ENCODE measurements around the gene CRYBA4.

The CRYBA4 gene

GRCh38 chr22:26584010-26584409 is 37.8 kb upstream of the CRYBA4 start:
- Histone ChIP-seq H3K36me3 (ENCODE audit: control insufficient read depth, insufficient read depth, low read length) (peaks cover 4% of the 10 kb centered on the region), H3K27ac (ENCODE audit: insufficient read depth, low read length, poor library complexity, severe bottlenecking) (no peak overlapping the region), H3K9me3 (ENCODE audit: control insufficient read depth, low read length) (no peaks in the 10 kb centered on the region), H3K27me3 (replicated peaks; ENCODE audit: control insufficient read depth, insufficient read depth, low read length, poor library complexity, severe bottlenecking) (no peaks in the 10 kb centered on the region), H3K4me3 (ENCODE audit: insufficient read depth, low read depth, low read length, poor library complexity, severe bottlenecking) (no peak overlapping the region), H3K4me1 (ENCODE audit: control insufficient read depth, insufficient read depth, low read length, poor library complexity, severe bottlenecking) (peaks cover 27% of the 10 kb centered on the region)
- no peak for DNase-seq

GRCh38 chr22:26585104-26585790 is 36.5 kb upstream of the CRYBA4 start:
- H3K36me3 ChIP-seq (ENCODE audit: control insufficient read depth, insufficient read depth, low read length) = peaks cover 4% of the 10 kb centered on the region
- no peak overlapping the region for H3K4me3 ChIP-seq (ENCODE audit: insufficient read depth, low read depth, low read length, poor library complexity, severe bottlenecking)
- H3K9me3 ChIP-seq (ENCODE audit: control insufficient read depth, low read length) = no peaks in the 10 kb centered on the region
- H3K4me1 ChIP-seq (ENCODE audit: control insufficient read depth, insufficient read depth, low read length, poor library complexity, severe bottlenecking) = peaks cover 19% of the 10 kb centered on the region
- H3K27ac ChIP-seq (ENCODE audit: insufficient read depth, low read length, poor library complexity, severe bottlenecking) = no peak overlapping the region
- no peaks in the 10 kb centered on the region for H3K27me3 ChIP-seq (replicated peaks; ENCODE audit: control insufficient read depth, insufficient read depth, low read length, poor library complexity, severe bottlenecking)
- DNase-seq = no peak

- no peak for DNase-seq
- Histone ChIP-seq H3K4me3 (ENCODE audit: insufficient read depth, low read depth, low read length, poor library complexity, severe bottlenecking) (no peak overlapping the region), H3K27me3 (replicated peaks; ENCODE audit: control insufficient read depth, insufficient read depth, low read length, poor library complexity, severe bottlenecking) (no peaks in the 10 kb centered on the region), H3K36me3 (ENCODE audit: control insufficient read depth, insufficient read depth, low read length) (peaks cover 4% of the 10 kb centered on the region), H3K4me1 (ENCODE audit: control insufficient read depth, insufficient read depth, low read length, poor library complexity, severe bottlenecking) (peaks cover 20% of the 10 kb centered on the region), H3K9me3 (ENCODE audit: control insufficient read depth, low read length) (no peaks in the 10 kb centered on the region), H3K27ac (ENCODE audit: insufficient read depth, low read length, poor library complexity, severe bottlenecking) (no peak overlapping the region)
These were observed 35.0 kb upstream of the CRYBA4 start for GRCh38 chr22:26586556-26587325.

GRCh38 chr22:26587991-26588613 is 33.7 kb upstream of the CRYBA4 start:
- H3K4me1 ChIP-seq (ENCODE audit: control insufficient read depth, insufficient read depth, low read length, poor library complexity, severe bottlenecking) = peaks cover 34% of the 10 kb centered on the region
- H3K27me3 ChIP-seq (replicated peaks; ENCODE audit: control insufficient read depth, insufficient read depth, low read length, poor library complexity, severe bottlenecking) = no peaks in the 10 kb centered on the region
- H3K4me3 ChIP-seq (ENCODE audit: insufficient read depth, low read depth, low read length, poor library complexity, severe bottlenecking) = no peak overlapping the region
- no peaks in the 10 kb centered on the region for H3K9me3 ChIP-seq (ENCODE audit: control insufficient read depth, low read length)
- no peak overlapping the region for H3K27ac ChIP-seq (ENCODE audit: insufficient read depth, low read length, poor library complexity, severe bottlenecking)
- no peak for DNase-seq
- peaks cover 4% of the 10 kb centered on the region for H3K36me3 ChIP-seq (ENCODE audit: control insufficient read depth, insufficient read depth, low read length)

GRCh38 chr22:26588729-26589366 is 32.9 kb upstream of the CRYBA4 start:
- peaks cover 4% of the 10 kb centered on the region for H3K36me3 ChIP-seq (ENCODE audit: control insufficient read depth, insufficient read depth, low read length)
- no peaks in the 10 kb centered on the region for H3K9me3 ChIP-seq (ENCODE audit: control insufficient read depth, low read length)
- DNase-seq = no peak
- peak overlapping the region; percentile 62 for H3K27ac ChIP-seq (ENCODE audit: insufficient read depth, low read length, poor library complexity, severe bottlenecking)
- H3K4me3 ChIP-seq (ENCODE audit: insufficient read depth, low read depth, low read length, poor library complexity, severe bottlenecking) = peak overlapping the region; percentile 86
- H3K27me3 ChIP-seq (replicated peaks; ENCODE audit: control insufficient read depth, insufficient read depth, low read length, poor library complexity, severe bottlenecking) = no peaks in the 10 kb centered on the region
- peaks cover 36% of the 10 kb centered on the region for H3K4me1 ChIP-seq (ENCODE audit: control insufficient read depth, insufficient read depth, low read length, poor library complexity, severe bottlenecking)

- H3K27ac ChIP-seq (ENCODE audit: insufficient read depth, low read length, poor library complexity, severe bottlenecking) = peak overlapping the region; percentile 62
- H3K4me3 ChIP-seq (ENCODE audit: insufficient read depth, low read depth, low read length, poor library complexity, severe bottlenecking) = peak overlapping the region; percentile 86
- DNase-seq = peak in 1 of 3 donors; percentile 9
- H3K36me3 ChIP-seq (ENCODE audit: control insufficient read depth, insufficient read depth, low read length) = peaks cover 4% of the 10 kb centered on the region
- H3K9me3 ChIP-seq (ENCODE audit: control insufficient read depth, low read length) = no peaks in the 10 kb centered on the region
- no peaks in the 10 kb centered on the region for H3K27me3 ChIP-seq (replicated peaks; ENCODE audit: control insufficient read depth, insufficient read depth, low read length, poor library complexity, severe bottlenecking)
- H3K4me1 ChIP-seq (ENCODE audit: control insufficient read depth, insufficient read depth, low read length, poor library complexity, severe bottlenecking) = peaks cover 41% of the 10 kb centered on the region
These were observed 32.4 kb upstream of the CRYBA4 start for GRCh38 chr22:26589367-26589844.

- Histone ChIP-seq H3K27ac (ENCODE audit: insufficient read depth, low read length, poor library complexity, severe bottlenecking) (peak within 1 kb of the TSS; percentile 62), H3K27me3 (replicated peaks; ENCODE audit: control insufficient read depth, insufficient read depth, low read length, poor library complexity, severe bottlenecking) (no peaks in the 10 kb centered on the region), H3K4me1 (ENCODE audit: control insufficient read depth, insufficient read depth, low read length, poor library complexity, severe bottlenecking) (peaks cover 41% of the 10 kb centered on the region), H3K4me3 (ENCODE audit: insufficient read depth, low read depth, low read length, poor library complexity, severe bottlenecking) (peak within 1 kb of the TSS; percentile 86), H3K9me3 (ENCODE audit: control insufficient read depth, low read length) (no peaks in the 10 kb centered on the region), H3K36me3 (ENCODE audit: control insufficient read depth, insufficient read depth, low read length) (peaks cover 4% of the 10 kb centered on the region)
- peak; percentile 72 to 74 (median 73) for DNase-seq
These were observed 31.7 kb upstream of the CRYBA4 start, which contains the start of gene TPST2 for GRCh38 chr22:26589845-26590736. Gene TPST2, minus strand, starts transcription at chr22:26590132. Its CDS starts 48,502 bp downstream, at chr22:26541630.

GRCh38 chr22:26592421-26592891 is 29.3 kb upstream of the CRYBA4 start:
- H3K4me1 ChIP-seq (ENCODE audit: control insufficient read depth, insufficient read depth, low read length, poor library complexity, severe bottlenecking) = peaks cover 38% of the 10 kb centered on the region
- H3K4me3 ChIP-seq (ENCODE audit: insufficient read depth, low read depth, low read length, poor library complexity, severe bottlenecking) = no peak overlapping the region
- DNase-seq = peak; percentile 24 to 32 (median 24)
- H3K36me3 ChIP-seq (ENCODE audit: control insufficient read depth, insufficient read depth, low read length) = no peaks in the 10 kb centered on the region
- peak overlapping the region; percentile 46 for H3K27ac ChIP-seq (ENCODE audit: insufficient read depth, low read length, poor library complexity, severe bottlenecking)
- no peaks in the 10 kb centered on the region for H3K9me3 ChIP-seq (ENCODE audit: control insufficient read depth, low read length)
- no peaks in the 10 kb centered on the region for H3K27me3 ChIP-seq (replicated peaks; ENCODE audit: control insufficient read depth, insufficient read depth, low read length, poor library complexity, severe bottlenecking)

GRCh38 chr22:26593763-26594162 is 28.0 kb upstream of the CRYBA4 start:
- DNase-seq = no peak
- H3K4me1 ChIP-seq (ENCODE audit: control insufficient read depth, insufficient read depth, low read length, poor library complexity, severe bottlenecking) = peaks cover 33% of the 10 kb centered on the region
- H3K27ac ChIP-seq (ENCODE audit: insufficient read depth, low read length, poor library complexity, severe bottlenecking) = no peak overlapping the region
- H3K4me3 ChIP-seq (ENCODE audit: insufficient read depth, low read depth, low read length, poor library complexity, severe bottlenecking) = no peak overlapping the region
- H3K27me3 ChIP-seq (replicated peaks; ENCODE audit: control insufficient read depth, insufficient read depth, low read length, poor library complexity, severe bottlenecking) = no peaks in the 10 kb centered on the region
- H3K36me3 ChIP-seq (ENCODE audit: control insufficient read depth, insufficient read depth, low read length) = no peaks in the 10 kb centered on the region
- no peaks in the 10 kb centered on the region for H3K9me3 ChIP-seq (ENCODE audit: control insufficient read depth, low read length)
